DMS114 treated with DMSO at 0.1 percent for 48 hours (cell line): Measurements from ENCODE around the gene SLC9A3.
A peak's percentile ranks its signal among the peaks of the same experiment; 100 is the strongest.
"Not testable (repeated sequence)": the region's sequence is repeated elsewhere in the genome, so short reads cannot be mapped to it uniquely, and the experiment has no call there.

Source experiments
- DNase-seq: peaks from one replicate; lab custom pipeline; 2025; ENCODE audit not compliant: unreplicated experiment; lab: John Stamatoyannopoulos, UW

The SLC9A3 gene

GRCh38 chr5:477247-477646 lies 47.0 kb downstream of the SLC9A3 start:
- DNase-seq: no peak

- DNase-seq: no peak
Observed at GRCh38 chr5:476814-477175, 47.5 kb downstream of the SLC9A3 start.

- no peak for DNase-seq
Observed at GRCh38 chr5:476102-476813, 48.0 kb downstream of the SLC9A3 start.

GRCh38 chr5:475704-476101 lies 48.5 kb downstream of the SLC9A3 start:
- DNase-seq: no peak

- DNase-seq: no peak
Observed at GRCh38 chr5:474840-475661, 49.2 kb downstream of the SLC9A3 start.

GRCh38 chr5:474232-474839 lies 49.9 kb downstream of the SLC9A3 start:
- DNase-seq: not testable (repeated sequence)

- no peak for DNase-seq
Observed at GRCh38 chr5:473551-474192, 50.6 kb downstream of the SLC9A3 start.

GRCh38 chr5:472656-473550 lies 51.3 kb downstream of the SLC9A3 start:
- DNase-seq: peak; percentile 46

- no peak for DNase-seq
Observed at GRCh38 chr5:472076-472655, 52.1 kb downstream of the SLC9A3 start.

GRCh38 chr5:471750-472058 lies 52.5 kb downstream of the SLC9A3 start:
- DNase-seq: no peak

GRCh38 chr5:470961-471749 lies 53.1 kb downstream of the SLC9A3 start:
- no peak for DNase-seq

- peak; percentile 9 for DNase-seq
Observed at GRCh38 chr5:469752-470483, 54.3 kb downstream of the SLC9A3 start.

GRCh38 chr5:468401-468800 lies 55.8 kb downstream of the SLC9A3 start:
- DNase-seq: no peak

GRCh38 chr5:466661-467310 lies 57.5 kb downstream of the SLC9A3 start:
- DNase-seq: no peak

- DNase-seq: no peak
Observed at GRCh38 chr5:465591-466403, 58.5 kb downstream of the SLC9A3 start.

GRCh38 chr5:464843-465590 lies 59.2 kb downstream of the SLC9A3 start:
- DNase-seq: no peak

- no peak for DNase-seq
Observed at GRCh38 chr5:464446-464842, 59.8 kb downstream of the SLC9A3 start.
